Stimulated activated CD8-positive, alpha-beta memory T cell treated with anti-CD3 and anti-CD28 coated beads, Interleukin-12 subunit alpha, Interleukin-12 subunit beta, amount 100 ng/mL, for 24 hours (primary cell): Measurements from ENCODE around the gene TERT.
"Not testable (repeated sequence)": the region's sequence is repeated elsewhere in the genome, so short reads cannot be mapped to it uniquely, and the experiment has no call there.

ENCODE experiments used
- DNase-seq: peaks from one replicate; pipeline ENCODE4 v3.0.0-alpha.2; 2020; ENCODE audit errors: extremely low read depth

TERT gene

GRCh38 chr5:1294835-1295649 is at the start of gene TERT:
Gene TERT, minus strand, starts transcription at chr5:1295068. Its CDS starts 79 bp downstream, at chr5:1294989.
- DNase-seq, result peak; percentile 51

GRCh38 chr5:1343931-1344901 is 49.3 kb upstream of the TERT start:
- DNase-seq, result no peak

- no peak for DNase-seq
Measured at GRCh38 chr5:1343315-1343751, 48.5 kb upstream of the TERT start.

- not testable (repeated sequence) for DNase-seq
Measured at GRCh38 chr5:1342711-1343110, 47.8 kb upstream of the TERT start.

GRCh38 chr5:1342268-1342667 is 47.4 kb upstream of the TERT start:
- no peak for DNase-seq

GRCh38 chr5:1341863-1342262 is 47.0 kb upstream of the TERT start:
- no peak for DNase-seq

- not testable (repeated sequence) for DNase-seq
Measured at GRCh38 chr5:1339818-1340210, 44.9 kb upstream of the TERT start.

- DNase-seq, result not testable (repeated sequence)
Measured at GRCh38 chr5:1339139-1339817, 44.4 kb upstream of the TERT start.

- DNase-seq, result no peak
Measured at GRCh38 chr5:1338506-1339070, 43.7 kb upstream of the TERT start.

- DNase-seq, result no peak
Measured at GRCh38 chr5:1338196-1338490, 43.3 kb upstream of the TERT start.

- DNase-seq, result no peak
Measured at GRCh38 chr5:1337489-1338195, 42.8 kb upstream of the TERT start.

- no peak for DNase-seq
Measured at GRCh38 chr5:1336749-1337488, 42.1 kb upstream of the TERT start.

- DNase-seq, result no peak
Measured at GRCh38 chr5:1336106-1336561, 41.3 kb upstream of the TERT start.

GRCh38 chr5:1335540-1336095 is 40.8 kb upstream of the TERT start:
- no peak for DNase-seq

- DNase-seq, result no peak
Measured at GRCh38 chr5:1334831-1335539, 40.1 kb upstream of the TERT start.

GRCh38 chr5:1333986-1334385 is 39.1 kb upstream of the TERT start:
- no peak for DNase-seq

- DNase-seq, result not testable (repeated sequence)
Measured at GRCh38 chr5:1333286-1333685, 38.4 kb upstream of the TERT start.

- no peak for DNase-seq
Measured at GRCh38 chr5:1332461-1333001, 37.7 kb upstream of the TERT start.

- no peak for DNase-seq
Measured at GRCh38 chr5:1331861-1332405, 37.1 kb upstream of the TERT start.
